Measurements from ENCODE around the gene CCDC178.

The CCDC178 gene

DNA sequence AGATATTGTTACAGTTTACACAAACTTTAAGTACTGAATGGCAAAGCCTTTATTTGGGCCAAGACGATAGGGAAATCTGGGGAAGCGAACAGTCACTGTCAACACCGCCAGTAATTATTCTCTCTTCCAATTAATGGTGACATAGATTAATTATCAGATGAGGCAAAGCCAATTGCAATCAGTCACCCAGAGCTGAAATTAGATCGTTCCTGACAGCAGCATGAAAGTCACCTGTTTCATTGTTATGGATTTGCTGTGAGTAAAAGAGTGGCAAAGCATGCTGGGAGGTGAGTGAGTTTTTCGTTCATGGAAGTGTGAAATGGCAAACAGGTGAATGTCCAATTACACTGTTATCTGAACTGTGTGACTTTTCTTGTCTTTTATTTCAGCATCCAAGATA lies 502.9 kb downstream of the CCDC178 start:
- no peak for TF ChIP-seq ZNF274 (IDR thresholded peaks at IDR 0.05; ENCODE audit: low read depth, low read length)
- no peak overlapping the region for H3K4me3 ChIP-seq (ENCODE audit: low read length)

- no peak for TF ChIP-seq ZNF274 (IDR thresholded peaks at IDR 0.05; ENCODE audit: low read depth, low read length)
Observed at GRCh38 chr18:32937066-32937465, 503.5 kb downstream of the CCDC178 start.

DNA sequence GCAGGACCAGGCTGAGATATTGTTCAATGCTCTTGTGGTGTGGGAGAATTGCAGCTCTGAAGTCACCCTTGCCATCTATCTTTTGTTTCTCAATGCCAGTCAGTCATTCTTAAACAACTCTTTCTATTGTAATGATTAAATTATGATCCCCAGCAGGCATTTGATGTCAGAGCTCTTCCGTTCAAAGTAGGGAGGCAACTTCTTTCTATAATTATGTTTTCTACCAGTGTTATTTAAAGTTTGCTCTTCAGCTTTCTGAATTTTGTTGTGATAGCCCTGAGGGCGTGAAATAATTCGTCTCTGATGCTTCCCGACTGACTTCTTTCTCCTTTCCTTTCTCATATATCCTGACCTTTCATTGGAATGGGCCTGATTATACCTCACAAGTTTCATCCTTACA lies 506.3 kb downstream of the CCDC178 start:
- H3K4me3 ChIP-seq (ENCODE audit: low read length) = no peak overlapping the region
- TF ChIP-seq ZNF274 (IDR thresholded peaks at IDR 0.05; ENCODE audit: low read depth, low read length) = no peak

More at GRCh38 chr18:32937066-32937465, 503.5 kb downstream of the CCDC178 start:
- no peak overlapping the region for H3K4me3 ChIP-seq (ENCODE audit: low read length)

- no peak for TF ChIP-seq ZNF274 (IDR thresholded peaks at IDR 0.05; ENCODE audit: low read depth, low read length)
Observed at GRCh38 chr18:32930695-32931301, 509.7 kb downstream of the CCDC178 start.

DNA sequence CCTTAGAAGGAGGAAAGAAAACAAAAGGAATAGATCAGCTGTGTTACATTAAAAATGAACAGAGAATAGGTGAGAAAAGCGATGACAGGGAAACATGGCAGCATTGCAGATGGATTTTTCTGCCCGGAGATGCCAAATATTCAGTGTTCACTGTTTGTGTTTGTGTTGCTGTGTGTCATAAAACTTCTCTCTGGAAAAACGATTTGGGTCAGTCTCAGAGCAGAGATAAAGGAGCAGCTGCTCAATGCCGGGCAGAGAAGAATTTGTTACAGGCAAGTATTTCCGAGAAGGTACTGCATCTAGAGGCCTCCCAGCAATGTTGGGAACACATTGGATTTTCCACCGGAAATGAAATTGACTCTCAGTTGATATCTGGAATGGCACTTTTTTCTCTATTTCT lies 511.3 kb downstream of the CCDC178 start:
- TF ChIP-seq ZNF274 (IDR thresholded peaks at IDR 0.05; ENCODE audit: low read depth, low read length) = no peak
- H3K4me3 ChIP-seq (ENCODE audit: low read length) = no peak overlapping the region

More at GRCh38 chr18:32930695-32931301, 509.7 kb downstream of the CCDC178 start:
- H3K4me3 ChIP-seq (ENCODE audit: low read length) = no peak overlapping the region

DNA sequence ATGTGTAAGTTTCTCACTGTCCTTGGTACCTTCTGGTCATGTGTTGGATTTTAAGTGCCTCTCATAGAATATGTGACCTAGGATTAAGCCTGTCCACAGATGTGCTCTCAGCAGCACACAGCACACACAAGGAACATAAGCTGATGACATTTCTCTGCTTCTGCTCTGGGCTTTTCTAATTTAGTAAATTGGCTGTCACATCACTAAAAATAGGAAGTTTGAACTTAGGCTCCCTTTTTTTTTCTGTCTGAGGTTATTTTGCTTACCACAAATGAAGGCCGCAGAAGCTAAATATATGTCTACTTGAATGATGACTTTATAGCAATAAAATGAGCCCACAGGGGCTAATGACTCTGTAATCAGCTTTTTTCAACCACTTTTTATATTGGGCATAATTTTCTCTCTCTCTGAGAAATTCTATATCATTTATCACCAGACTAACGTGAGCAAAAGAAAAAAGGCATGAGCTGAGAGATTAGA lies 517.5 kb downstream of the CCDC178 start:
- TF ChIP-seq ZNF274 (IDR thresholded peaks at IDR 0.05; ENCODE audit: low read depth, low read length) = no peak
- H3K4me3 ChIP-seq (ENCODE audit: low read length) = no peak overlapping the region

DNA sequence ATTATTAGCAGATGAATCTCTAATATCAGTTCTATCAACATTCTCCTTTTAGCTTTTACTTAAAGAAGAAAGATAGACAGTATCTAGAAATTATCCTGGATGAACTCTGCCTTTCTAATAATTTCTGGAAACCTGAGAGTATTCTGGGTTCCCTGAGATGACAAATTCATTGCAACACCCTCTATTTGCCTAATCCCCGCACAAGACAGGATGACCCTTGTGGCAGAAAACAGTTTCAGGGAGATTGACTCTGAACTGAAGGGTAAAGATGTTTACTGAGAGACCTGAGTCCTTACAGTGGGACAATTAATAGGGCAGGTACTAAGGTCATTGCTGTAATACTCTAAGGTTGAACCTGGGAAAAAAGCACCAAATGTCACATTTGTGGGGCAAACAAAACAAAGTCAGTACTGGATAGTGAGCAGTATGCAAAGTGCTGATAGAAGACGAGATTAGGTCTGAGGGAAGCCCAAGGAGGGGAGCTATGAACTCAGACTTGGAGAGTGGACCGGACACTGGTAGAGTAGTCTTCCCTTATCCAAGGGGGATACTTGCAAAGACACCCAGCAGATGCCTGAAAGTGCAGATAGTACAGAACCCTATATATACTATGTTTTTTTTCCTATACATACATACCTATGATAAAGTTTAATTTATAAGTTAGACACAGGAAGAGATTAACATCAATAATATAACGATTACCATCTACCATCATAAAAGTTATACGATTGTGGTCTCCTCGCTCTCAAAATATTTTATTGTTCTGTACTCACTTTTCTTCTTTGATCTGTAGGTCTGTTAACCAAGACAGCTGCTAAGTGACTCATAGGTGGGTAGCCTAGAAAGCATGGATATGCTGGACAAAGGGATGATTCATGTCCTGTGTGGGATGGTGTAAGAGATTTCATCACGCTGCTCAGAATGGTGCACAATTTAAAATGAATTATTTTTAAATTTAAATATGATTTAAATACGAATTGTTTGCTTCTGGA lies 519.4 kb downstream of the CCDC178 start:
- no peak for TF ChIP-seq ZNF274 (IDR thresholded peaks at IDR 0.05; ENCODE audit: low read depth, low read length)
- H3K4me3 ChIP-seq (ENCODE audit: low read length) = no peak overlapping the region

DNA sequence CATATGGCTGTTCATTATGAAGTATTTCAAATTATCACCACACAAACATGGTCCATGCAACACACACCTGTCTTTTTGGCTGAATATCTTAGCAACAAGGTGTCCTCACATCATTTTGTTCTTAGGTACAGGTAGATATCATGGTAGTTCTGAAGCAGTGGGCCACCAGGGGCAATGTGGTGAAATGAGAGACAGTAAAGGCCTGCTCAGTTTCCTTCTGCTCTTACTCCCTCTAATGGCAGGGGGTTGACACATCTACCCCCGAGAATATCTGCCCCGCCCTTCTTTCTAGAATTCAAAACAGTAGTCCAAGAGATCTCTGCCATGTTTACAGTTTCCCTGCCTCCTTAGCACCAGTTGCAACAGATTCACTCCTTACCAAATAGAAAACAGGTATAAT lies 520.7 kb downstream of the CCDC178 start:
- TF ChIP-seq ZNF274 (IDR thresholded peaks at IDR 0.05; ENCODE audit: low read depth, low read length) = no peak
- no peak overlapping the region for H3K4me3 ChIP-seq (ENCODE audit: low read length)

DNA sequence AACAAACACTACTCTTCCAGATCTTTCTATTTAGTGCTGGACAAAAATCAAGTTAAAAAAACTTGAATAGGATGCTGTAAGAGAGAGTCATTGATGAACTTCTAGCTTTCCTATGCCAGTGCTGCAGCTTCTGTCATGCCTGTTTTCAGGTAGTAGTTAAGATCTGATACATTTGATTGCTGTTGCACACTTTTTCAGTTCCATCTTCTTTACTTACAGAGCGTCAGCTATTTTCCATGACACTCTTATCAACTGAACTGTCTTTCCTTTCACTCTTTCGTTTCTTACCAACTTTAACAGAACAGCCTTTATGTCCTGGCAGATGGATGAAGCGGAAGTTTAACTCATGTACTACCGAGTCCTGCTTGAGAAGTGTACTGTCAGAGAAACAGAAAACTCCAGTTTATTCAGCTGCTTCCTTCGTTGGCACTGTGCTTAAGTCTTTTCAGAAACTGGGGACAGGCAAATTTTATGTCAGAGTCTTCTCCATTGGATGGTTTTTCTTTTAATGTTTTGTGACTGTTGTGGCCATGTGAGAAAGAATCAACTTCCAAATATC lies 521.8 kb downstream of the CCDC178 start:
- no peak overlapping the region for H3K4me3 ChIP-seq (ENCODE audit: low read length)
- no peak for TF ChIP-seq ZNF274 (IDR thresholded peaks at IDR 0.05; ENCODE audit: low read depth, low read length)

DNA sequence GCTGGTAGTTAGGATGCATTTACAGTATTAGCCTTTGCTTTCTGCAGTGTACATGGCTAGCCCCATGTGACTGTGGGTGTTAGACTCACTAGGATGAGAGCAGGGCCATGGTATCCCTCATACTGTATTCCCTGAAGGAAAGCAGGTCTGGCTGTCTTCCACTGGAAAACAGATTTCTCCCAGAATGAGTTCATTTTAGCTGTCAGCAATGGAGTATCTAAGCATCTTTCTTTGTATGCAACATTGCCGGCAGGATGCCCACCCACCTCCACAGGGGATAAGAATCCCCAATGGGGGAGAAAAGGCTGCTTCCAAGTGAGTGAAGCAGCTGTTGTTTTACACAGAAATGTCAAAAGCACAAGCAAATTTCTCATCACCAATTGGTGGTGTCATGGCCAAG lies 525.0 kb downstream of the CCDC178 start:
- TF ChIP-seq ZNF274 (IDR thresholded peaks at IDR 0.05; ENCODE audit: low read depth, low read length) = no peak
- no peak overlapping the region for H3K4me3 ChIP-seq (ENCODE audit: low read length)

DNA sequence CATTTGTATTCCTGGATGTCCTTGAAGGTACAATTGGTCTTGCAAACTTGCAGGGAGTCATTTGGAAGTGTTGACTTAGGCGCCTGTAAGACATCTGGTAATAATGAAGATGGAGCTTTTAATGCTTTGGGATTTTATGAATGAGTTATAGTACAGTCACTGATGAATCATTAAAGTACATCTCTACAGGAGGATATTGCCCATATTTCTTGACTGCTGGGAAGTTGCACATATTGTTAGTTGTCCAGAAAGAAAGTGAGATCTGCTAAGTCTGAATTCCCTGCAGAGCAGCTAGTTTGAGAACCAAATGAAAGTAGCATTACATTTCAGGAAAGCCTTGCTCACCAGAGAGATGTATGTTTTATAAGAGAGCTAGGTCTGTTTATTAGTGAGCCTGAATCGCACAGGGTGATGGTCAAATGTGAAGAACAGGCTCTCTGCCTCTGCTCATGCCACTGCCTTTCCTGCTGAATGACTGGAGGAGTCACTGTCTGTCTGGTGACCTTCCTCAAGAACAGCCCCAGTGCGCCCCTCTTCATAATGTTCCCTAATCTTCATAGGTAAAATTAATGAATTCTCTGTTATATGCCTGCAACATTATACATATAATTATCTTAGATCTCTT lies 528.7 kb downstream of the CCDC178 start:
- no peak for TF ChIP-seq ZNF274 (IDR thresholded peaks at IDR 0.05; ENCODE audit: low read depth, low read length)
- no peak overlapping the region for H3K4me3 ChIP-seq (ENCODE audit: low read length)

- no peak for TF ChIP-seq ZNF274 (IDR thresholded peaks at IDR 0.05; ENCODE audit: low read depth, low read length)
Observed at GRCh38 chr18:32910694-32911296, 529.7 kb downstream of the CCDC178 start.

GRCh38 chr18:32909798-32910561 lies 530.5 kb downstream of the CCDC178 start:
- TF ChIP-seq ZNF274 (IDR thresholded peaks at IDR 0.05; ENCODE audit: low read depth, low read length) = no peak
- no peak overlapping the region for H3K4me3 ChIP-seq (ENCODE audit: low read length)

More at GRCh38 chr18:32910694-32911296, 529.7 kb downstream of the CCDC178 start:
- no peak overlapping the region for H3K4me3 ChIP-seq (ENCODE audit: low read length)

Measured in GM08714 (cell line).